ENCODE measurements around the gene NUP205. TPM values are rescaled to one million over a fixed set of nuclear protein-coding genes. Genes with fewer than 3 reads are reported as not detected.

NUP205 gene
- total and polyA plus RNA-seq, 2 of the 13 experiments (the other 11 are each of a cell fraction or from before 2014, with no cell fraction given), result 46.2 to 87.2 TPM

DNA sequence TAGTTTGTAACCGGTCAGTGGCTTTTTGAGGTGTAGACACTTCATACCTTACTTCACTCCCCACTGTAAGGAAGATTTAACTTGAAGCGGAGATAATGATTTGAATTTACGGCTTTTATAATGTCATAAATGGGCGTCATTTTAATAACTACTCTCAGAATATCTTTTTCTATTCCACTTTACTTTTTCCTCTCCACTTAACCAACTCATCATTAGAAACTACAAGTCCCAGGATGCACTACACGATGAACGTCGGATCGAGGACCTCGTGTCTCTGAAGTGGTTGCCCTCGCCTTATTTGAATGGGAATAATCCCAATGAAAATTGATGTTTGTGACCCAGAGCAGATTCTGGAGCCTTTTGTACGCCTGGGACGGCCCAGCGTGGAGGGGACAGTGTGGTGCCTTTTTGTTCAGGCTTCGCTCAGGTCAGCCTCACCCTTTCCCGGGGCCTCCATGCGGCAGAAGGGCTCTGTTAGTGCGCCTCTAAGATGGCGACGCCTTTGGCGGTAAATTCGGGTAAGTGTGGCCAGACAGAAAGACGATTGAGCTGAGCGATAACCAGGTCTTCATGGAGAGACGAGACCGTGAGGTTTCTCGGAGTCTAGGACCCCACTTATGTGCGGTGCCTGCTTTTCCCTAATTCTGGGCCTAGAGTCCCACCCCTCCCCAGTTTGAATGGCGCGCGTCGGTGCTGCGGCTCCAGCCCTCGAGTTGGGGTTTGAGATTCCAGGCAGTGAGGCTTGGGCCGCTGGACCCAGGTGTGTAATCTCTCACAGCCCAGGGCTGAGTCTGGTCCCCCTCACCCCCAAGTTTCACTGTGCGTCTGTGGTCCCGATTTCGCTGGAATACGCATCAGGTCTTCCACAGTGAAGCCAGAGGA is at the start of gene NUP205 (continued):
- no peak for TF ChIP-seq ZBTB43 (CRISPR knock-in tag; conservative IDR thresholded peaks at IDR 0.05)
- no peak for TF ChIP-seq ZNF101 (CRISPR knock-in tag; IDR thresholded peaks at IDR 0.05; ENCODE audit: borderline replicate concordance, low read depth)
- TF ChIP-seq MED1 (CRISPR knock-in tag; IDR thresholded peaks at IDR 0.05), result peak; percentile 70
- TF ChIP-seq, protein P1, sequence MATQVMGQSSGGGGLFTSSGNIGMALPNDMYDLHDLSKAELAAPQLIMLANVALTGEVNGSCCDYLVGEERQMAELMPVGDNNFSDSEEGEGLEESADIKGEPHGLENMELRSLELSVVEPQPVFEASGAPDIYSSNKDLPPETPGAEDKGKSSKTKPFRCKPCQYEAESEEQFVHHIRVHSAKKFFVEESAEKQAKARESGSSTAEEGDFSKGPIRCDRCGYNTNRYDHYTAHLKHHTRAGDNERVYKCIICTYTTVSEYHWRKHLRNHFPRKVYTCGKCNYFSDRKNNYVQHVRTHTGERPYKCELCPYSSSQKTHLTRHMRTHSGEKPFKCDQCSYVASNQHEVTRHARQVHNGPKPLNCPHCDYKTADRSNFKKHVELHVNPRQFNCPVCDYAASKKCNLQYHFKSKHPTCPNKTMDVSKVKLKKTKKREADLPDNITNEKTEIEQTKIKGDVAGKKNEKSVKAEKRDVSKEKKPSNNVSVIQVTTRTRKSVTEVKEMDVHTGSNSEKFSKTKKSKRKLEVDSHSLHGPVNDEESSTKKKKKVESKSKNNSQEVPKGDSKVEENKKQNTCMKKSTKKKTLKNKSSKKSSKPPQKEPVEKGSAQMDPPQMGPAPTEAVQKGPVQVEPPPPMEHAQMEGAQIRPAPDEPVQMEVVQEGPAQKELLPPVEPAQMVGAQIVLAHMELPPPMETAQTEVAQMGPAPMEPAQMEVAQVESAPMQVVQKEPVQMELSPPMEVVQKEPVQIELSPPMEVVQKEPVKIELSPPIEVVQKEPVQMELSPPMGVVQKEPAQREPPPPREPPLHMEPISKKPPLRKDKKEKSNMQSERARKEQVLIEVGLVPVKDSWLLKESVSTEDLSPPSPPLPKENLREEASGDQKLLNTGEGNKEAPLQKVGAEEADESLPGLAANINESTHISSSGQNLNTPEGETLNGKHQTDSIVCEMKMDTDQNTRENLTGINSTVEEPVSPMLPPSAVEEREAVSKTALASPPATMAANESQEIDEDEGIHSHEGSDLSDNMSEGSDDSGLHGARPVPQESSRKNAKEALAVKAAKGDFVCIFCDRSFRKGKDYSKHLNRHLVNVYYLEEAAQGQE (IDR thresholded peaks at IDR 0.05; ENCODE audit: borderline replicate concordance in 1 of 2, low read depth in 1 of 2, low read length in 2 of 2), result no peak
- TF ChIP-seq KDM4B (CRISPR knock-in tag; IDR thresholded peaks at IDR 0.05), result peak; percentile 73; the same call in 1 of the 2 replicates
- TF ChIP-seq ATAD3A (CRISPR knock-in tag; IDR thresholded peaks at IDR 0.05), result no peak
- TF ChIP-seq SATB2 (CRISPR knock-in tag; IDR thresholded peaks at IDR 0.05), result 0 out of 2 replicates have a peak, but pooled peaks have one; percentile 29
- TF ChIP-seq ZNF337 (CRISPR knock-in tag; IDR thresholded peaks at IDR 0.05; ENCODE audit: borderline replicate concordance, low read depth), result 0 out of 2 replicates have a peak, but pooled peaks have one; percentile 36
- 0 out of 2 replicates have a peak, but pooled peaks have one; percentile 79 for TF ChIP-seq ZNF75D (CRISPR knock-in tag; IDR thresholded peaks at IDR 0.05; ENCODE audit: borderline replicate concordance)
- TF ChIP-seq, protein P2, sequence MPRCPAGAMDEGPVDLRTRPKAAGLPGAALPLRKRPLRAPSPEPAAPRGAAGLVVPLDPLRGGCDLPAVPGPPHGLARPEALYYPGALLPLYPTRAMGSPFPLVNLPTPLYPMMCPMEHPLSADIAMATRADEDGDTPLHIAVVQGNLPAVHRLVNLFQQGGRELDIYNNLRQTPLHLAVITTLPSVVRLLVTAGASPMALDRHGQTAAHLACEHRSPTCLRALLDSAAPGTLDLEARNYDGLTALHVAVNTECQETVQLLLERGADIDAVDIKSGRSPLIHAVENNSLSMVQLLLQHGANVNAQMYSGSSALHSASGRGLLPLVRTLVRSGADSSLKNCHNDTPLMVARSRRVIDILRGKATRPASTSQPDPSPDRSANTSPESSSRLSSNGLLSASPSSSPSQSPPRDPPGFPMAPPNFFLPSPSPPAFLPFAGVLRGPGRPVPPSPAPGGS (CRISPR knock-in tag; IDR thresholded peaks at IDR 0.05), result 0 out of 2 replicates have a peak, but pooled peaks have one; percentile 35
- TF ChIP-seq HHEX (CRISPR knock-in tag; IDR thresholded peaks at IDR 0.05), result no peak
- TF ChIP-seq NFIC (IDR thresholded peaks at IDR 0.05; ENCODE audit: low read length), result peak; percentile 33; the same call in 1 of the 2 replicates
- TF ChIP-seq, protein P3, sequence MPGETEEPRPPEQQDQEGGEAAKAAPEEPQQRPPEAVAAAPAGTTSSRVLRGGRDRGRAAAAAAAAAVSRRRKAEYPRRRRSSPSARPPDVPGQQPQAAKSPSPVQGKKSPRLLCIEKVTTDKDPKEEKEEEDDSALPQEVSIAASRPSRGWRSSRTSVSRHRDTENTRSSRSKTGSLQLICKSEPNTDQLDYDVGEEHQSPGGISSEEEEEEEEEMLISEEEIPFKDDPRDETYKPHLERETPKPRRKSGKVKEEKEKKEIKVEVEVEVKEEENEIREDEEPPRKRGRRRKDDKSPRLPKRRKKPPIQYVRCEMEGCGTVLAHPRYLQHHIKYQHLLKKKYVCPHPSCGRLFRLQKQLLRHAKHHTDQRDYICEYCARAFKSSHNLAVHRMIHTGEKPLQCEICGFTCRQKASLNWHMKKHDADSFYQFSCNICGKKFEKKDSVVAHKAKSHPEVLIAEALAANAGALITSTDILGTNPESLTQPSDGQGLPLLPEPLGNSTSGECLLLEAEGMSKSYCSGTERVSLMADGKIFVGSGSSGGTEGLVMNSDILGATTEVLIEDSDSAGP (CRISPR knock-in tag; IDR thresholded peaks at IDR 0.05; ENCODE audit: borderline replicate concordance), result peak; percentile 82; the same call in 1 of the 2 replicates

All from HepG2 (cell line).